Stimulated activated CD8-positive, alpha-beta memory T cell treated with anti-CD3 and anti-CD28 coated beads, Interleukin-4, amount 100 ng/mL, for 24 hours (primary cell): ENCODE measurements around the gene ZNF10.

Experiments
- DNase-seq: peaks from one replicate; pipeline ENCODE4 v3.0.0-alpha.2; 2020; ENCODE audit warnings: low read depth

Gene ZNF10

GRCh38 chr12:133201888-133202287 lies 71.5 kb downstream of the ZNF10 start:
- DNase-seq: no peak

GRCh38 chr12:133202493-133203343 lies 72.3 kb downstream of the ZNF10 start:
- no peak for DNase-seq

- DNase-seq: no peak
Observed at GRCh38 chr12:133203344-133204263, 73.2 kb downstream of the ZNF10 start.

GRCh38 chr12:133204264-133204603 lies 73.8 kb downstream of the ZNF10 start:
- DNase-seq: no peak

GRCh38 chr12:133206390-133206789 lies 76.0 kb downstream of the ZNF10 start:
- no peak for DNase-seq
